Measurements from ENCODE around the gene BEX4.

- TF ChIP-seq CTCF (IDR thresholded peaks at IDR 0.05; ENCODE audit: low read depth, low read length, poor library complexity, severe bottlenecking): no peak
- TF ChIP-seq EZH2phosphoT487 (IDR thresholded peaks at IDR 0.05; ENCODE audit: borderline replicate concordance, low read length): no peak
Observed at GRCh38 chrX:103233263-103233662, 18.4 kb downstream of the BEX4 start.
